HCT116 (cell line): Measurements from ENCODE around the gene HLCS. TPM values are rescaled to one million over a fixed set of nuclear protein-coding genes. Genes with fewer than 3 reads are reported as not detected.

ENCODE experiments used
- ATAC-seq: fragments of 200-7000 bp; cut with Tn5 transposase; 2 replicates; pipeline ENCODE4 v1.9.1; 2020; ENCODE audit warnings: mild to moderate bottlenecking, moderate library complexity
- BruUV-seq: library from RNA; stranded (reverse); fragments of 400-500 nt; replicated peaks from 2 replicates; lab custom pipeline; 2021; lab: Mats Ljungman, UMichigan
- CTCF ChIA-PET: fragments of 300-600 bp; sonication (Branson Sonifier 250); formaldehyde crosslinking; loops from one replicate; lab custom pipeline; 2021; ENCODE audit warnings: antibody characterized with exemption; lab: Charles Lee
- POLR2A ChIA-PET: fragments of 300-600, 350-600 bp; sonication (Branson Sonifier 250); formaldehyde crosslinking; loops from one replicate; lab custom pipeline; 2021; ENCODE audit warnings: antibody characterized with exemption; lab: Charles Lee
- RAD21 ChIA-PET, 2 experiments: fragments of 300-600 bp; sonication (Branson Sonifier 250); formaldehyde crosslinking; loops; one replicate each; lab custom pipeline; 2023; ENCODE audit warnings: low total read pairs in 2 of 2; ENCODE audit not compliant: uncharacterized antibody in 2 of 2, unreplicated experiment in 2 of 2, low non-redundant PET in 1 of 2; lab: Charles Lee
- DNase-seq: peaks from one replicate; pipeline ENCODE4 v3.0.0-alpha.2; 2010; ENCODE audit warnings: low read depth, low spot score
- H2AFZ ChIP-seq: fragments of 200-600 bp; shearing (Covaris generic), sonication (generic); 2 replicates; pipeline ENCODE4 v1.6.1; 2017; ENCODE audit warnings: low read depth, mixed run types, mixed read lengths, antibody characterized with exemption, low read length; ENCODE audit not compliant: poor library complexity, severe bottlenecking
- H3K27ac ChIP-seq: 2 replicates; pipeline ENCODE4 v1.5.1; 2012; ENCODE audit warnings: low read depth, low read length
- H3K27me3 ChIP-seq: fragments of 200-600 bp; sonication (generic); 2 replicates; pipeline ENCODE4 v1.6.1; 2016; ENCODE audit warnings: mixed run types, low read length, mixed read lengths; ENCODE audit not compliant: insufficient read depth
- H3K36me3 ChIP-seq, 2 experiments: fragments of 200-500 bp in 1 of 2; fragments of 200-600 bp in 1 of 2; sonication (Bioruptor generic) in 1 of 2; sonication (generic) in 1 of 2; 2 replicates each; pipeline versions ENCODE4 v1.5.1 to v1.6.1; 2014 to 2016; ENCODE audit warnings: low read length in 2 of 2, inconsistent platforms in 1 of 2, mixed read lengths in 1 of 2, mixed run types in 1 of 2; ENCODE audit not compliant: insufficient read depth in 2 of 2, control insufficient read depth in 1 of 2
- H3K4me1 ChIP-seq, 2 experiments: fragments of 200-600 bp in 1 of 2; sonication (generic) in 1 of 2; 2 replicates each; pipeline versions ENCODE4 v1.5.1 to v1.6.1; 2012 to 2017; ENCODE audit warnings: low read length in 2 of 2, inconsistent platforms in 1 of 2, mild to moderate bottlenecking in 1 of 2, mixed read lengths in 1 of 2, mixed run types in 1 of 2, moderate library complexity in 1 of 2; ENCODE audit not compliant: insufficient read depth in 2 of 2, control insufficient read depth in 1 of 2
- H3K4me2 ChIP-seq: fragments of 200-600 bp; sonication (generic); 2 replicates; pipeline ENCODE4 v1.6.1; 2017; ENCODE audit warnings: mixed run types, low read length, mixed read lengths
- H3K4me3 ChIP-seq, 2 experiments: fragments of 200-600 bp in 1 of 2; sonication (generic) in 1 of 2; replicated peaks in 1 of 2; 2 replicates each; pipeline ENCODE4 v1.5.1; 2011 to 2016; ENCODE audit warnings: low read length in 2 of 2, control low read depth in 1 of 2, low read depth in 1 of 2, mild to moderate bottlenecking in 1 of 2, mixed read lengths in 1 of 2, mixed run types in 1 of 2
- H3K79me2 ChIP-seq: fragments of 200-600 bp; sonication (generic); 2 replicates; pipeline ENCODE4 v1.6.1; 2017; ENCODE audit warnings: mild to moderate bottlenecking, mixed run types, low read length, moderate library complexity, mixed read lengths; ENCODE audit not compliant: insufficient read depth
- H3K9ac ChIP-seq: fragments of 200-600 bp; sonication (generic); 2 replicates; pipeline ENCODE4 v1.6.1; 2016; ENCODE audit warnings: low read length, mixed read lengths
- H3K9me2 ChIP-seq: fragments of 200-600 bp; sonication (generic), shearing (Covaris generic); 2 replicates; pipeline ENCODE4 v1.6.1; 2017; ENCODE audit warnings: mixed run types, mild to moderate bottlenecking, moderate library complexity; ENCODE audit not compliant: insufficient read depth
- H3K9me3 ChIP-seq, 2 experiments: fragments of 200-500 bp in 1 of 2; fragments of 200-600 bp in 1 of 2; sonication (Bioruptor generic) in 1 of 2; sonication (generic) in 1 of 2; 2 replicates each; pipeline ENCODE4 v1.6.1; 2014 to 2017; ENCODE audit warnings: low read length in 2 of 2, mixed read lengths in 2 of 2, inconsistent platforms in 1 of 2, low read depth in 1 of 2, mild to moderate bottlenecking in 1 of 2, mixed run types in 1 of 2, moderate library complexity in 1 of 2; ENCODE audit not compliant: control insufficient read depth in 1 of 2, insufficient read depth in 1 of 2
- H4K20me1 ChIP-seq: fragments of 200-600 bp; sonication (generic), shearing (Covaris generic); 2 replicates; pipeline ENCODE4 v1.6.1; 2017; ENCODE audit warnings: mixed run types, mild to moderate bottlenecking, moderate library complexity; ENCODE audit not compliant: insufficient read depth
- CEBPB ChIP-seq: IDR thresholded peaks from 2 replicates; pipeline ENCODE4 v1.6.1; 2012; ENCODE audit warnings: low read depth
- CTCF ChIP-seq, 3 experiments: fragments of 200-600 bp in 1 of 3; sonication (generic) in 1 of 3; IDR thresholded peaks in 2 of 3; conservative IDR thresholded peaks in 1 of 3; 2 replicates each; pipeline ENCODE4 v1.5.1; 2012 to 2017; ENCODE audit warnings: low read depth in 2 of 3, low read length in 2 of 3, antibody characterized with exemption in 1 of 3, borderline replicate concordance in 1 of 3, control low read depth in 1 of 3, mild to moderate bottlenecking in 1 of 3, mixed read lengths in 1 of 3, mixed run types in 1 of 3, moderate library complexity in 1 of 3; ENCODE audit not compliant: insufficient read depth in 1 of 3
- EGR1 ChIP-seq: IDR thresholded peaks from 2 replicates; pipeline ENCODE4 v1.6.1; 2012; ENCODE audit warnings: low read depth
- EZH2 ChIP-seq: fragments of 200-600 bp; sonication (generic); IDR thresholded peaks from 2 replicates; pipeline ENCODE4 v1.6.1; 2017; ENCODE audit warnings: antibody characterized with exemption, mixed run types
- EZH2phosphoT487 ChIP-seq: fragments of 200-600 bp; IDR thresholded peaks from 2 replicates; pipeline ENCODE4 v1.6.1; 2018; ENCODE audit warnings: antibody characterized with exemption, borderline replicate concordance
- FOSL1 ChIP-seq: IDR thresholded peaks from 2 replicates; pipeline ENCODE4 v1.6.1; 2012; ENCODE audit warnings: low read depth
- JUND ChIP-seq: IDR thresholded peaks from 2 replicates; pipeline ENCODE4 v1.6.1; 2012
- POLR2AphosphoS5 ChIP-seq: IDR thresholded peaks from 2 replicates; pipeline ENCODE4 v1.6.1; 2011; ENCODE audit warnings: mild to moderate bottlenecking, low read depth, low read length, moderate library complexity
- RAD21 ChIP-seq: IDR thresholded peaks from 2 replicates; pipeline ENCODE4 v1.6.1; 2012; ENCODE audit warnings: low read depth, mild to moderate bottlenecking
- REST ChIP-seq: IDR thresholded peaks from 2 replicates; pipeline ENCODE4 v1.6.1; 2012; ENCODE audit warnings: low read depth
- SIN3A ChIP-seq: IDR thresholded peaks from 2 replicates; pipeline ENCODE4 v1.6.1; 2012; ENCODE audit warnings: low read depth
- SP1 ChIP-seq: IDR thresholded peaks from 2 replicates; pipeline ENCODE4 v1.6.1; 2012; ENCODE audit warnings: low read depth
- YY1 ChIP-seq: IDR thresholded peaks from 2 replicates; pipeline ENCODE4 v1.6.1; 2011; ENCODE audit warnings: low read length, low read depth, moderate library complexity, mild to moderate bottlenecking; ENCODE audit not compliant: insufficient replicate concordance; ENCODE audit errors: extremely low read depth
- intact Hi-C: fragments of 100-400 bp; cut with micrococcal nuclease; formaldehyde crosslinking; loops from 2 replicates; pipeline ENCODE4 v1.10.0; 2022
- total RNA-seq: library from RNA; stranded (reverse); gene quantifications from one replicate; pipeline ENCODE4 v1.2.1, GENCODE V29; 2021; ENCODE audit not compliant: unreplicated experiment

HLCS gene
- total RNA-seq, 1 experiment from 2014 or later = 18.5 TPM

DNA sequence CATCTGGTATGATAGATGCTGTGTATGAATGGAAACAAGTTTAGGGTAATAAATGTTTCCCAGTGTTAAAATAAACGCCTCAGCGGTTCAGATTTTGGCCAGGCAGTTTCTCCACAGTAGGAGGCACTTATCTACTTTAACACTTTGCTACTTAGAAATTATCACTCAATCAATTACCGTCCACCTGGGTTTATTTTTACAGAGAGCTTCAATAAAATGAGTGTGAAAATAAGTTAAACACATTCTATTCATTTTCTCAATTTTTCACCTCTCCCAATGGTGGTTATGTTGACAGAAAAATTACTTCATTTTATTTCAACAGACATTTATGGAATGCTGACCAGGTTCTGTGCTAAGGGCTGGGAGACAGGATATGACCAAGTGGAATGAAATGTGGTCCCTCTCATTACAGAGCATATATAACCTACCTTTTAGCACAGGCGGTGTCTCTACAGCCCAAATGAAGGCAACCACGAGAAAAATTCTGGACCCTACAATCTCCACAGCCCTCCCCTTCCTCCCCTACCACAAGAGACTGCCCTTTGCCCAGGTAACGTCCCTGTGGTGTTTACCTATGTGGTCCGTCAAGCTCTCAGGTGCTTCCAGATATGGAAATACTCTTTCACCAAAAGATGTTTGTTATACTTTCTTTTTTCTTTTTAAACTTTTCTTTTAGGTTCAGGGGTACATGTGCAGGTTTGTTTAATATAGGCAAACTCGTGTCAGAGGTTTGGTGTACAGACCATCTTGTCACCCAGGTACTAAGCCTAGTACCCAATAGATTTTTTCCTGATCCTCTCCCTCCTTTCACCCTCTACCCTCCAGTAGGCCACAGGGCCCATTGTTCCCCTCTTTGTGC is 105.5 kb downstream of the HLCS start:
- H2AFZ ChIP-seq = no peak overlapping the region
- no peak overlapping the region for H3K9ac ChIP-seq
- ChIA-PET RAD21 (no interaction called here), CTCF (interaction anchor here (0.6 to 1.6 kb wide), 2 partner anchors 46 to 230 kb away, joined by 3 to 5 read pairs; no protein-coding TSS in a partner anchor), POLR2A (interaction anchor here (1.1 kb wide), 1 partner anchor 12 kb away, joined by 4 read pairs; no protein-coding TSS in a partner anchor)
- H3K4me3 ChIP-seq = peak overlapping the region in 1 of 2 experiments; percentile 1; a peak in 1 of 4 replicates
- BruUV-seq = no TSS peak
- H3K4me2 ChIP-seq = peak overlapping the region; percentile 47
- peaks cover 11 to 27% of the 10 kb centered on the region in 2 experiments; a peak in 3 of 4 replicates for H3K4me1 ChIP-seq
- H3K9me2 ChIP-seq = no peaks in the 10 kb centered on the region
- DNase-seq (no peak), ATAC-seq (peak; percentile 48; the same call in 1 of the 2 replicates)
- no peaks in the 10 kb centered on the region for H4K20me1 ChIP-seq
- H3K27me3 ChIP-seq = no peaks in the 10 kb centered on the region
- H3K9me3 ChIP-seq = no peaks in the 10 kb centered on the region
- no peaks in the 10 kb centered on the region for H3K79me2 ChIP-seq
- H3K27ac ChIP-seq = no peak overlapping the region
- intact Hi-C loops = no loop called here
- no peak for TF ChIP-seq REST
- TF ChIP-seq EZH2 = no peak
- no peak for TF ChIP-seq CEBPB
- no peak for TF ChIP-seq RAD21
- no peak for TF ChIP-seq JUND
- no peak for TF ChIP-seq POLR2AphosphoS5
- no peak for TF ChIP-seq EZH2phosphoT487
- no peak for TF ChIP-seq CTCF (IDR thresholded peaks at IDR 0.05 in 2 of 3, conservative IDR thresholded peaks at IDR 0.05 in 1 of 3; ENCODE audit: borderline replicate concordance in 1 of 3, insufficient read depth in 1 of 3, low read depth in 2 of 3, low read length in 2 of 3)
- TF ChIP-seq FOSL1 = no peak
- TF ChIP-seq SIN3A = no peak
- TF ChIP-seq SP1 = no peak
- TF ChIP-seq YY1 = no peak
- TF ChIP-seq EGR1 = no peak
- H3K36me3 ChIP-seq = no peaks in the 10 kb centered on the region
